A549 (cell line): ENCODE results near the gene MYH14.

ENCODE experiments used
- NR3C1 ChIP-seq: fragments of >200 bp; sonication (Bioruptor Twin); formaldehyde crosslinking; IDR thresholded peaks from 3 replicates; pipeline ENCODE4 v1.6.1; 2017
- PBX3 ChIP-seq: IDR thresholded peaks from 2 replicates; pipeline ENCODE4 v1.6.1; 2012
- POLR2A ChIP-seq: IDR thresholded peaks from 2 replicates; pipeline ENCODE4 v1.6.1; 2012; ENCODE audit warnings: mild to moderate bottlenecking, low read length
- RCOR1 ChIP-seq: fragments of 150-350 bp; IDR thresholded peaks from 2 replicates; pipeline ENCODE4 v1.6.1; 2014; ENCODE audit warnings: antibody characterized with exemption, low read length, low read depth

GRCh38 chr19:50178859-50179537 lies 24.4 kb upstream of the MYH14 start:
- TF ChIP-seq PBX3 (no peak), NR3C1 (no peak), POLR2A (no peak), RCOR1 (no peak)
